ENCODE results near the gene PFKL. TPM values are rescaled to one million over a fixed set of nuclear protein-coding genes. Genes with fewer than 3 reads are reported as not detected.

Gene PFKL
- total RNA-seq, 4 donors from 2014 or later, result 92.8 to 121 (median 117) TPM

- no peak for DNase-seq (ENCODE audit: low spot score in 2 of 2)
- H3K27me3 ChIP-seq, result no peaks in the 10 kb centered on the region
- no peak overlapping the region for H3K4me3 ChIP-seq
- H3K27ac ChIP-seq, result no peak overlapping the region
- no peaks in the 10 kb centered on the region for H3K4me1 ChIP-seq
- 77% methylated on average over 9 of the region's 17 CpGs for WGBS
- H3K36me3 ChIP-seq, result peaks cover 35% of the 10 kb centered on the region
- no peak for TF ChIP-seq POLR2AphosphoS5 (IDR thresholded peaks at IDR 0.05)
- no peaks in the 10 kb centered on the region for H3K9me3 ChIP-seq
These were observed 32.5 kb downstream of the PFKL start for GRCh38 chr21:44332383-44332782.

- Histone ChIP-seq H3K9me3 (no peaks in the 10 kb centered on the region), H3K36me3 (peaks cover 30% of the 10 kb centered on the region), H3K4me1 (peaks cover 3% of the 10 kb centered on the region), H3K4me3 (no peak overlapping the region), H3K27ac (no peak overlapping the region), H3K27me3 (no peaks in the 10 kb centered on the region)
- TF ChIP-seq EP300 (IDR thresholded peaks at IDR 0.05) (no peak), POLR2AphosphoS5 (IDR thresholded peaks at IDR 0.05) (no peak), POLR2A (IDR thresholded peaks at IDR 0.05) (no peak), CTCF (IDR thresholded peaks at IDR 0.05) (no peak)
- WGBS, result 98% methylated on average over 18 of the region's 22 CpGs
- DNase-seq (ENCODE audit: low spot score in 2 of 2), result no peak
These were observed 33.1 kb downstream of the PFKL start for GRCh38 chr21:44332965-44333364.

- no peak for TF ChIP-seq POLR2A (IDR thresholded peaks at IDR 0.05)
- no peak for TF ChIP-seq POLR2AphosphoS5 (IDR thresholded peaks at IDR 0.05)
- TF ChIP-seq CTCF (IDR thresholded peaks at IDR 0.05), result no peak
- no peak for TF ChIP-seq EP300 (IDR thresholded peaks at IDR 0.05)
- Histone ChIP-seq H3K4me1 (peaks cover 9% of the 10 kb centered on the region), H3K36me3 (peaks cover 30% of the 10 kb centered on the region), H3K4me3 (no peak overlapping the region), H3K27ac (no peak overlapping the region), H3K27me3 (no peaks in the 10 kb centered on the region), H3K9me3 (no peaks in the 10 kb centered on the region)
- 91% methylated on average over 27 of the region's 45 CpGs for WGBS
- DNase-seq (ENCODE audit: low spot score in 2 of 2), result no peak
These were observed 33.9 kb downstream of the PFKL start for GRCh38 chr21:44333509-44334328.

GRCh38 chr21:44334329-44335030 lies 34.6 kb downstream of the PFKL start:
- TF ChIP-seq EP300 (IDR thresholded peaks at IDR 0.05) (no peak), CTCF (IDR thresholded peaks at IDR 0.05) (no peak), POLR2AphosphoS5 (IDR thresholded peaks at IDR 0.05) (no peak), POLR2A (IDR thresholded peaks at IDR 0.05) (no peak)
- H3K9me3 ChIP-seq, result no peaks in the 10 kb centered on the region
- no peak overlapping the region for H3K27ac ChIP-seq
- DNase-seq (ENCODE audit: low spot score in 2 of 2), result no peak
- peaks cover 30% of the 10 kb centered on the region for H3K36me3 ChIP-seq
- no peaks in the 10 kb centered on the region for H3K27me3 ChIP-seq
- no peak overlapping the region for H3K4me3 ChIP-seq
- WGBS, result 82% methylated on average over 6 of the region's 26 CpGs
- H3K4me1 ChIP-seq, result peaks cover 9% of the 10 kb centered on the region

- Histone ChIP-seq H3K4me3 (no peak overlapping the region), H3K27me3 (no peaks in the 10 kb centered on the region), H3K4me1 (peaks cover 14% of the 10 kb centered on the region), H3K9me3 (no peaks in the 10 kb centered on the region), H3K36me3 (peaks cover 28% of the 10 kb centered on the region), H3K27ac (no peak overlapping the region)
- TF ChIP-seq EP300 (IDR thresholded peaks at IDR 0.05) (no peak), POLR2A (IDR thresholded peaks at IDR 0.05) (no peak), POLR2AphosphoS5 (IDR thresholded peaks at IDR 0.05) (no peak), CTCF (IDR thresholded peaks at IDR 0.05) (no peak)
- 92% methylated on average over 14 of the region's 24 CpGs for WGBS
- no peak for DNase-seq (ENCODE audit: low spot score in 2 of 2)
These were observed 35.6 kb downstream of the PFKL start for GRCh38 chr21:44335266-44336059.
